GM19397 (cell line): Measurements from ENCODE around the gene UPK3BL1.
"Not testable (repeated sequence)": the region's sequence is repeated elsewhere in the genome, so short reads cannot be mapped to it uniquely, and the experiment has no call there.

Experiments
- ATAC-seq: cut with Tn5 transposase; IDR thresholded peaks from one replicate; pipeline ENCODE4 v1.9.1; 2021; ENCODE audit warnings: mild to moderate bottlenecking, moderate library complexity; ENCODE audit not compliant: unreplicated experiment

UPK3BL1 gene

DNA sequence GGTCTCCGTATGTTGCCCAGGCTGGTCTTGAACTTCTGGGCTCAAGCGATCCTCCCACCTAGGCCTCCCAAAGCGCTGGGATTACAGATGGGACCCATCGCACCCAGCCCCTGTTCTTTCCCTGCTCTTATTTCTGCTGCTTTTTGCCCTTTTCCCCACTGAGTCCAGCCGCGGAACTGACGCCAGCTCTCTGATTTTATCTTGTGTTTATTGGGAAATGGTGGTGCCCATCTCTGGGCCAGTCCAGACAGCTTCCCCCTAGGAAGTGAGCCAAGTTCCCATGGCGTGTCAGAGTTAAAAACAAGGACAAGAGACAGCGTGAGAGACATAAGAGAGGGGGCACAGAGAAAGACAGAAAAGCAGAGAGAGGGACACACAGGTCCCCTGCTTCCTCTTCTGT lies 12.0 kb downstream of the UPK3BL1 start:
- not testable (repeated sequence) for ATAC-seq

DNA sequence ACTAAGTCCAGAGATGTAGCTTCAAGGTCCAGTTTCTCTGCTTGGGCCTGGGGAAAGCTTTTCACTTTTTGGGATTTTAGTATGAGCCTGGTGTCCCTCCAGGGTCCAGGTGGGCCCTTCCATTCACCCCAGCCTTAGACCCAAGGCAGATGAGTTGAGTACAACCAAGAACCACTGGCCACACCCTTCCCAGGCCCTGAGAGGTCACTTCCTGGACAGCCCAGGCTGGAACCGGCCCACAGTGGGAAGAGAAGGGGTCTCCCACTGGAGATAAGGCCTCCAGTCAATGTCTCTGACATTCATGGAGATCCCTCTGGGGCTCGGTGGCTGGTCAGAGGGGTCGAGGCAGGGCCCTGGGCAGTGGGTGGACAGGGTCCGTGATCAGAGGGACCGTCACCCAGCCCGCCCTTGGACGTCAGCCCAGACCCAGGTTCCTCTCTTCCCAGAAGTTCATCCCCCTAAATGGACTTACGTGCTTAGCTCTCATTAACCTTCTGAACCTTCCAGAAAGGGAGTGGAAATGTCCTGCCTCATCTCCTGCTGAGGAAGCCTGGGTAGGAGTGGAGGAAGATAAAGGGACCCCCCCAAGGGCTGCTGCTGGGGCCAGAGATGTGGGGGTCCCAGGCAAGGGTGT lies 15.2 kb downstream of the UPK3BL1 start:
- ATAC-seq: not testable (repeated sequence)

DNA sequence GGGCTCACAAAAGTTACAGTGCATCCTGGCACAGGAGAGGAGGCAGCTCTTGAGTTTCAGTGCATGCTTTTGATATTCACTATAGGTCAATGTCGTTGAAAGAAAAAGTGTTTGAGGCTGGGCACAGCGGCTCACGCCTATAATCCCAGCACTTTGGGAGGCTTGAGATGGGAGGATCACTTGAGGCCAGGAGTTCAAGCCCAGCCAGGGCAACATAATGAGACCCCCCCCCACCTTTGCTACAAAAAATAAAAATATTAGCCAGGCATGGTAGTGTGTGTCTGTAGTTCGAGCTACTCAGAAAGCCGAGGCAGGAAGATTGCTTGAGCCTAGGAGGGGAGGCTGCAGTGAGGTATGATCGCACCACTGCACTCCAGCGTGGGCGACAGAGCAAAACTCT lies 24.5 kb downstream of the UPK3BL1 start:
- not testable (repeated sequence) for ATAC-seq

DNA sequence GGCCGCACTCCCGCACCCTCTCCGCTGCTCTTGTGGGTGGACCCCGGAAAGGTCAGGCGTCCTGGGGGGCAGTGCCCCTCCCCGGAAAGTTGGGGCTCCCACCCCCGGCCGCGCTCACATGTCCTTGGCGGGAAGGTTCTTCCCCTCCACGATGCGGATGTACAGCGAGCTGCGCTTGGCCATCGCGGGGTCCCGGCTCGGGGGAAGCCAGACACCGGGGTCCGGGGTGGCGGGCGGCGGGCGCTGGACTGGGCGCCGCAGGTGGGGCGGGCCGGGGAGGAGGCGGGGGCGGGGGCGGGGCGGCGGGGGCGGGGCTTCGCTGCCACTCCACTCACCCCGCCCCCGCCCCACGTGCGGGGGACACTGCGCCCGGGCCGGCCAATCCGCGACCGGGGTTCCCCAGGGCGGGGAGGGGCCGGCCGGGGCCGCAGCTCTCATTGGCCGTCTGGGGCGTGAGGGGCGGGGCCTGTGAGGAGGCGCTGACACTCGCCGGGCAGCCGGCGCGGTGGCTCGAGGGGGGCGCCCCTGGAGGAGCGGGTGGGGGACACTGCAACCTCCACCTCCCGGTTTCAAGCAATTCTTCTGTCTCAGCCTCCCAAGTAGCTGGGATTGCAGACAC lies 26.0 kb downstream of the UPK3BL1 start, which contains the start of gene RASA4:
RASA4 (minus strand) TSS at position 250 of the 619 bp plus-strand sequence; CDS start at position 183, 67 bp downstream.
- ATAC-seq: peak; percentile 82

GRCh38 chr7:102615930-102616329 lies 26.7 kb downstream of the UPK3BL1 start:
- ATAC-seq: not testable (repeated sequence)

GRCh38 chr7:102614873-102615272 lies 27.7 kb downstream of the UPK3BL1 start:
- ATAC-seq: not testable (repeated sequence)

DNA sequence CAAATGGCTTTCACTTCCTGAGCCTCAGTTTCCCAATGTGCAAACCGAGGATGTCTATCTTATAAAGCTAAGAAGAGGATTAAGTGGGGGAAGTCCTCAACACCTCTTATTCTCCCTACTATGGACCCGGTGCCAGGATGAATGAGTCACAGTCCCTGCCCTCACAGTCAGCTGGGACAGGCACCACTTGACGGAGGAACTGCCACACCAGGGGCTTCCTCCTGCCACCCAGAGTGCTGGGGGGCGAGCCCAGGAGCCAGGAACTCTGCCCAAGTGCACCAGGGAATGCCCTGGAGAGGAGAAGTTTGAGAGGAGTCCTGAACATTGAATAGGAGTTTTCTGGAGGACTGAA lies 28.3 kb downstream of the UPK3BL1 start:
- peak; percentile 10 for ATAC-seq

- ATAC-seq: peak; percentile 51
Observed at GRCh38 chr7:102613575-102614345, 28.8 kb downstream of the UPK3BL1 start.

DNA sequence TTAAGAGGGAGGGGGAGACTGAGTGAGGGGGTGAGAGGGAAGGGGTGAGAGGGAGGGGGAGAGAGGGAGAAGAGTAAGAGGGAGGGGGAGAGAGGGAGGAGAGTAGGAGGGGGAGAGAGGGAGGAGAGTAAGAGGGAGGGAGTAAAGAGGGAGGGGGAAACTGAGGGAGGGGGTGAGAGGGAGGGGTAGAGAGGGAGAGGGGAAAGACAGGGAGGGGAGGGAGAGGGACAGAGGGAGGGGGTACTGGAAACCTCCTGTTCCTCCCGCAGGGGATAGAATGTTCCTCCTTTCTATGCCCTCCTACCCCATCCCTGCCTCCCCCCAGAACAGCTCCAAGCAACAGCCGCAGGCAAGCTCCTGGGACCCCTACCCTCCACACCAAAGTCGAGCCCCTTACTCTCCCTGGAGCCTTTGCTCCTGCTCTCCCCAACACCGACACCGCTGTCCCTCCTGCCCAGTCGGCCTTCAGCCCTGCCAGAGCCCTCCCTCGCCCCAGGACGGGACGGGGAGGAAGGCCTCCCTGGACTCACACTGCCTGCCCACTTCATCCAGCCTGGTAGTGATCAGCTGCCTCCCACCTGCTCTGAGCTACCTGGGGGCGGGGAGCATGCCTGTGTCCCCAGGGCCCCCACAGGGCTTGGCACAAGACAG lies 30.8 kb downstream of the UPK3BL1 start:
- not testable (repeated sequence) for ATAC-seq

DNA sequence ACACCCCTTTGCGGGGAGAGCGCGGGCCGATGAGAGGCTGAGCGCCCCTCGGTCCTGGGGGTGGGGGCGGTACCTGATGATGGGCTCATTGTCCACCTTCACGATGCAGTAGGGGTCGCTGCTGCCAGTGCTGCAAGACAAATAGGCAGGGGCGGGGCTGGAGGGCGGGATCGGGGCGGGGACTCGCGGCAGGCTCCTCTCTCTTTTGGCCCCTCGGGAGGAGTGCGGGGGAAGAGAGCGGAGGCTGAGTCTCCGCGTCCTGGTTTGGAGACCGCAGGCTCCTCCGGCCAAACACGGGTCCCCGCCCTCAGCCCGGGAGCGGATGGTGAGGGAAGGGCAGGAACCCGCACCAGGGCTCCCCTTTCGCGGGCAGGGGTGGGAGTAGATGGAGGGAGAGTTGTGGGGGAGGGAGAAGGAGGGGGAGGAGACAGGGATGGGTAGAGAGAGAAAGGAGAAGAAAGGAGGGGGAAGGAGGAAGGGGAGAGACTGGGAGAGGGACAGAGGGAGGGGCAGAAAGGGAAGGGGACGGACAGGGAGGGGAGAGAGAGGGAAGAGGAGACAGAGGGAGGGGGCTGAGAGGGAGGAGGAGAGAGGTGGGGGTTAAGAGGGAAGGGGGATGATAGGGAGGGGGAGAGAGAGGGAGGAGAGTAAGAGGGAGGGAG lies 31.4 kb downstream of the UPK3BL1 start:
- peak; percentile 36 for ATAC-seq

- not testable (repeated sequence) for ATAC-seq
Observed at GRCh38 chr7:102610441-102610840, 32.1 kb downstream of the UPK3BL1 start.

- ATAC-seq: not testable (repeated sequence)
Observed at GRCh38 chr7:102609734-102610133, 32.9 kb downstream of the UPK3BL1 start.

- not testable (repeated sequence) for ATAC-seq
Observed at GRCh38 chr7:102606848-102607247, 35.7 kb downstream of the UPK3BL1 start.

GRCh38 chr7:102604431-102605145 lies 38.0 kb downstream of the UPK3BL1 start:
- not testable (repeated sequence) for ATAC-seq

DNA sequence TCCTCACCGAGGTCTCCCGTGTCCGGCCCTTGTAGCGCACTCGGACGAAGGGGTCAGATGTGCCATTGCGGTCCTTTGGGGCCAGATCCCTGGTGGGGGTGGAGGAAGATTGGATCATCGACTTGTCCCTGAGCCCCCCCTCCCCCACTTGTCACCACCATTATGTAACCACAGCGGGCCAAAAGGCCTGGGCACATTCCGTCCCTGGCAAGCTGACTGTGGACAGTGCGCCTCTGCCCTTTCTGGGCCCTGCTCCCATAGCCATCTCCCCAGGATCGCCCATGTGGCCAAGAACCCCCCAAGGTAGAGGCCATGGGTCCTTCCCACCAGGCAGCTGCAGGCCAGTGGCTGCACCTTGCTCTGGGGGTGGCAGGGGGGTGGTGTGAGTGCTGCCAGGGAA lies 40.3 kb downstream of the UPK3BL1 start:
- ATAC-seq: not testable (repeated sequence)

DNA sequence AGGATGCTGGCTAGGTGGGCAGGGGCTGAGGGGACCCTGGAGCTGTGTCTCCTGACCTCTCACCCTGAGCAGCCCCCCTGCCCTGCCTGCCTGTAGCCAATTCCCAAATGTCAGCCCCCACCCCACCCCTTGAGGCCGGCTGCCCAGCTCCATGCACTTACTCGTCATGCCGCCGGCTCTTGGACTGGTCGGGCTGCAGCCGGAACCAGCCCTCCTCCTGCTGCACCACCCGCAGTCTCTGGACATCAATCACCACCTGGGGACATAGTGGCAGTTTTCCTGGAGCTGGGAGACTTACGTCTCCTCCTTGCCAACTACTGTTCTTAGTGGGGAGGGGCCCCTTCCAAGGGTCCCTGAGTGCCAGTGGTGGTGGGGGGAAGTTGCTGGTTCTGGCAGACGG lies 42.9 kb downstream of the UPK3BL1 start:
- ATAC-seq: not testable (repeated sequence)

DNA sequence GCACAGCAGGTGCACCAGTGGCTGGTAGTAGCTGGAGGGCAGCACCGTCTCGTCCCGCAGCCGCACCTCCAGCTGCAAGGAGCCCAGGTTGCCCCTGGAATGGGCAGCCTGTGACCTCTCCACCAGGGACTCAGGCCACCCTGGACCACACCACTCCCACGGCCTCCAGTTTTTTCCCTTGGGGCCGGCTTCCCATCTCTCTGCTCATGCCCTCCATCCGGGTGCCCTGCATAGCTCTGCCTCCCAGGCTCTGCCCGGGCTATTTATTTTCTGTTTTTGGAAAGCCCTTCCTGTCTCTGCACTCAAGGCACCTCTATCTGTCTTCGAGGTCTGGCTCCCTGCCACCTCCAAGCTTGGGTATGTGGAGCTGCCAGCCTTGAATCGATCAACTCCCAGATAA lies 46.6 kb downstream of the UPK3BL1 start:
- ATAC-seq: not testable (repeated sequence)

DNA sequence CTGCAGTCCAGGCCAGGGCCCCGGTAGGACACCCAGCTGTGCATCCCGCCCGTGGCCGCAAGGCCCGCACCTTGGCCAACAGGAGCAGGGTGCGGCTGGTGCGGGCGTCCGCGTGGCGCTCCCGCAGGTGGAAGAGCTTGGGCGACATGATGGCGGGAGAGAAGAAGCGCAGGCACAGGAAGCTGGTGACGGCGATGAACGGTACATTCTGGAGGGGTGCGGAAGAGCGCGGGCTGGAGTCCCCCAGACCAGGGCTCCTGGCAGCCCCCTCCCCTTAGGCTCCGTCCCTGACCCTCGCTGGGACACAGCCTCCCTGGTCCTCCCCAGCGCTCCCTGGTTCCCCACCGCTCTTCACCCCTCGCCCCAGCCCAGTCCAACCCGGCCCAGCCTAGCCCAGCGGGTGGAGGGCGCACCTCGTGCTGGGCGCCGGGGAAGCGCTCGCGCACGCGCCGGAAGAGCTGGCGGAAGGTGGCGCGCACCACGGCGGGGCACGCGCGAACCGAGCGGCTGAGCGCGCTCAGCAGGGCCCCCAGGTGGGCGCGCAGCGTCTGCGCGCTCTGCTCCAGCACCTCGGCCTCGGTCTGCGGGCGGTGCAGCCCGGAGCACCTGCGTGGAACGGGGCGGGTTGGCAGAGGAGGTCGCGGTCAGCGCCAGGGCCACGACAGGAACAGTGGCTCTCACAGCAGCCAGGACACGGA lies 48.8 kb downstream of the UPK3BL1 start:
- peak; percentile 70 for ATAC-seq

- ATAC-seq: peak; percentile 42
Observed at GRCh38 chr7:102592477-102593019, 50.0 kb downstream of the UPK3BL1 start.
